Parathyroid adenoma (tissue), 2 donors: ENCODE data around the gene PGR.

Experiments used
- H2AFZ ChIP-seq: fragments of 300-600 bp; sonication (generic); one replicate; pipeline ENCODE4 v1.7.0; 2017; ENCODE audit warnings: antibody characterized with exemption, mild to moderate bottlenecking
- H3K27ac ChIP-seq: fragments of 300-600 bp; sonication (generic); one replicate; pipeline ENCODE4 v1.7.0; 2017
- H3K27me3 ChIP-seq: fragments of 300-600 bp; sonication (generic); one replicate; pipeline ENCODE4 v1.7.0; 2017; ENCODE audit warnings: low read length; ENCODE audit not compliant: control insufficient read depth, insufficient read depth
- H3K36me3 ChIP-seq: fragments of 300-600 bp; sonication (generic); one replicate; pipeline ENCODE4 v1.7.0; 2017; ENCODE audit warnings: low read length; ENCODE audit not compliant: control insufficient read depth, insufficient read depth
- H3K4me1 ChIP-seq: fragments of 300-600 bp; sonication (generic); one replicate; pipeline ENCODE4 v1.7.0; 2017; ENCODE audit warnings: control low read depth
- H3K4me2 ChIP-seq: fragments of 300-600 bp; sonication (generic); one replicate; pipeline ENCODE4 v1.7.0; 2017; ENCODE audit warnings: low read length
- H3K4me3 ChIP-seq: fragments of 300-600 bp; sonication (generic); one replicate; pipeline ENCODE4 v1.7.0; 2017; ENCODE audit warnings: low read depth, low read length
- H3K79me2 ChIP-seq: fragments of 300-600 bp; sonication (generic); one replicate; pipeline ENCODE4 v1.7.0; 2017; ENCODE audit warnings: control low read depth
- H3K9ac ChIP-seq: fragments of 300-600 bp; sonication (generic); one replicate; pipeline ENCODE4 v1.7.0; 2017; ENCODE audit warnings: mild to moderate bottlenecking
- H3K9me3 ChIP-seq: fragments of 300-600 bp; sonication (generic); one replicate; pipeline ENCODE4 v1.7.0; 2017; ENCODE audit warnings: low read length; ENCODE audit not compliant: control insufficient read depth
- TF ChIP-seq, protein P1 (sequence below): fragments of 300-600 bp; sonication (generic); IDR thresholded peaks from one replicate; pipeline ENCODE4 v1.7.0; 2017; ENCODE audit warnings: antibody characterized with exemption, mild to moderate bottlenecking
- donor health status: primary hyperparathyroidism.

PGR gene

DNA sequence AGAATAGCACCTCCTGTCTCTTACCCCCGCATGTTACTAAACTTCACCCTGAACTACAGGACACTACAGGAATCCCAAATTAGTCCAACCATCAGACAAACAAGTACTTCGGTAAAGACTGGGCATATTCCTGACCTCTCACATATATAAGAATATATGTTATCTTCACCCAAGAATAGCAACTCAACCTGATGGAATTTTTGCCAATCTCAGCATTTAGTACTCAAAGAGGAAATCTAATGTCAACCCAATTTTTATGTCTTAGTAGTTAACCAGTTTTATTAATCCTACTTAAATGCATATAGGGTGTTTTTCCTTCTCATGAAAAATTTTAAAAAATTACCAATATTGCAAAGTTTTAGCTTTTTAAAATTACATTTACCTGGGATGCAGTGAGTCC is 26.2 kb downstream of the PGR start:
- no peak overlapping the region for H3K27ac ChIP-seq
- H3K4me2 ChIP-seq, result no peak overlapping the region
- H3K27me3 ChIP-seq, result no peaks in the 10 kb centered on the region
- H3K79me2 ChIP-seq, result no peaks in the 10 kb centered on the region
- H2AFZ ChIP-seq, result no peak overlapping the region
- TF ChIP-seq, protein P1, sequence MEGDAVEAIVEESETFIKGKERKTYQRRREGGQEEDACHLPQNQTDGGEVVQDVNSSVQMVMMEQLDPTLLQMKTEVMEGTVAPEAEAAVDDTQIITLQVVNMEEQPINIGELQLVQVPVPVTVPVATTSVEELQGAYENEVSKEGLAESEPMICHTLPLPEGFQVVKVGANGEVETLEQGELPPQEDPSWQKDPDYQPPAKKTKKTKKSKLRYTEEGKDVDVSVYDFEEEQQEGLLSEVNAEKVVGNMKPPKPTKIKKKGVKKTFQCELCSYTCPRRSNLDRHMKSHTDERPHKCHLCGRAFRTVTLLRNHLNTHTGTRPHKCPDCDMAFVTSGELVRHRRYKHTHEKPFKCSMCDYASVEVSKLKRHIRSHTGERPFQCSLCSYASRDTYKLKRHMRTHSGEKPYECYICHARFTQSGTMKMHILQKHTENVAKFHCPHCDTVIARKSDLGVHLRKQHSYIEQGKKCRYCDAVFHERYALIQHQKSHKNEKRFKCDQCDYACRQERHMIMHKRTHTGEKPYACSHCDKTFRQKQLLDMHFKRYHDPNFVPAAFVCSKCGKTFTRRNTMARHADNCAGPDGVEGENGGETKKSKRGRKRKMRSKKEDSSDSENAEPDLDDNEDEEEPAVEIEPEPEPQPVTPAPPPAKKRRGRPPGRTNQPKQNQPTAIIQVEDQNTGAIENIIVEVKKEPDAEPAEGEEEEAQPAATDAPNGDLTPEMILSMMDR, result no peak
- no peaks in the 10 kb centered on the region for H3K9me3 ChIP-seq
- no peaks in the 10 kb centered on the region for H3K36me3 ChIP-seq
- no peak overlapping the region for H3K4me3 ChIP-seq
- no peaks in the 10 kb centered on the region for H3K4me1 ChIP-seq
- no peak overlapping the region for H3K9ac ChIP-seq

DNA sequence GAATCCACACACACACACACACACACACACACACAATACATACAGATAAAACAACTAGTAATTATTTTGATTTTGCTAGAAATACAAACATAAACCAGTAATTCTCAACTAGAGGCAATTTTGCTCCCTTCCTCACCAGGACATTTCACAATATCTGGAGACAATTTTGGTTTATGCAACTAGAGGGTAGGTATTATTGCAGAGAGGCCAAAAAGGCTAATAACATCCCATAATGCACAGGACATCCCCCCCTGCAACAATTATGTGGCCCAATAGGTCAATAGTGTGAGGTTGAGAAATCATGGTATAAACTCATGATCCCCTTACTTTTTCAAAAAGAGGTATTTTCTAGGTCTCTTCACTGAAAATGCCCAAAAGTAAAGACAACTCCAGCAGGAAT is 29.0 kb downstream of the PGR start:
- no peak overlapping the region for H3K9ac ChIP-seq
- no peak overlapping the region for H3K27ac ChIP-seq
- no peaks in the 10 kb centered on the region for H3K79me2 ChIP-seq
- no peak overlapping the region for H3K4me2 ChIP-seq
- H2AFZ ChIP-seq, result no peak overlapping the region
- TF ChIP-seq, protein P1, result no peak
- no peaks in the 10 kb centered on the region for H3K27me3 ChIP-seq
- H3K9me3 ChIP-seq, result no peaks in the 10 kb centered on the region
- H3K4me3 ChIP-seq, result no peak overlapping the region
- H3K4me1 ChIP-seq, result no peaks in the 10 kb centered on the region
- H3K36me3 ChIP-seq, result no peaks in the 10 kb centered on the region

DNA sequence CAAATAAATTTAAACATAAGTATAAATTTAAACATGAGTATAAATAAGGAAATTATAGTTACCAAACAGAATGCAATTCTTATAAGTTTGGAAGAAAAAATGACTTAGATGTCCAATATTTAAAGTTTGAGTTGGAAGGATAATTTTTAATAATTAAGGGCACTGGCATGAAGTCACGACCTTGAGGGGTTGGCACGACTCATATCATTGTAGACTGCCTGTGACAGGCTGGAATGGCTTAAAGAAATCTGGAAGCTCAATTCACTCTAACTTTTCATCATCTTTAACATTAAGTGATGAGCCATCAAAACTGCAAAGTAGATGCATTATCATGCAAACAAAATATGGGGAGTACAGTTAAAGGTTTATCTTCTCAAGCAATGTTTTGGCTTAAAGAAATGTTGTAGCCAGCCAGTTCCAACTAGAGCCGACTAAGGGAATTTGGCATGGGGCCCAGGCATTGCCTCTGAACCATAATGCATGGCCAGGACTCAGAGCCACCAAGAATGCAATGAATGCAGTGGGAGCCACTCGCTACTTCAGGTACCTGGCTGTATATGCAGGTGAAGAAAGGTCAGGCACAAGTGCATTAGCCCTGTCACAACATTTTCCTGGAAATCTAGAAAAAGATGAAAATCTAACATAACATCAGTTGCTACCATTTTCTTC is 33.4 kb downstream of the PGR start:
- no peaks in the 10 kb centered on the region for H3K9me3 ChIP-seq
- H3K4me3 ChIP-seq, result no peak overlapping the region
- no peaks in the 10 kb centered on the region for H3K36me3 ChIP-seq
- H3K79me2 ChIP-seq, result no peaks in the 10 kb centered on the region
- H3K9ac ChIP-seq, result no peak overlapping the region
- H3K27ac ChIP-seq, result no peak overlapping the region
- H2AFZ ChIP-seq, result no peak overlapping the region
- no peak overlapping the region for H3K4me2 ChIP-seq
- TF ChIP-seq, protein P1, result no peak
- H3K27me3 ChIP-seq, result no peaks in the 10 kb centered on the region
- peaks cover 3% of the 10 kb centered on the region for H3K4me1 ChIP-seq

DNA sequence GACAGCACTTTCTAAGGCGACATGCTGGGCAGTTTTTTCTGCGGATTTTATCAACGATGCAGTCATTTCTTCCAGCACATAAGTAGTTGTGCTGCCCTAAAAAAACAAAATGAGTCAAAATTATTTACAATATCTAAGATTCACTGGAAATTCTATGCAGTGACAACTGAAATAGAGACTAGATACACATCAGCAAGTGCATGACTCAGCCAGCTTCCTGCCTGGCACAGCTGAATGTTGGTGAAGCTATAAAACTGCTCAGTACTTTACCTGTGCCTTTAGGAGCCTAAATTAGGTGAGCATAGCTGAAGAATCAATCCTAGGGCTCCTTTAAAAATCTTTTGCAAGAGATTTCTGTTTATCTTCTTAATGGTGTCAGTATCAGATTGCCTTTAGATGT is 37.8 kb downstream of the PGR start:
- TF ChIP-seq, protein P1, result no peak
- Histone ChIP-seq H3K9ac (no peak overlapping the region), H3K4me1 (peaks cover 4% of the 10 kb centered on the region)

DNA sequence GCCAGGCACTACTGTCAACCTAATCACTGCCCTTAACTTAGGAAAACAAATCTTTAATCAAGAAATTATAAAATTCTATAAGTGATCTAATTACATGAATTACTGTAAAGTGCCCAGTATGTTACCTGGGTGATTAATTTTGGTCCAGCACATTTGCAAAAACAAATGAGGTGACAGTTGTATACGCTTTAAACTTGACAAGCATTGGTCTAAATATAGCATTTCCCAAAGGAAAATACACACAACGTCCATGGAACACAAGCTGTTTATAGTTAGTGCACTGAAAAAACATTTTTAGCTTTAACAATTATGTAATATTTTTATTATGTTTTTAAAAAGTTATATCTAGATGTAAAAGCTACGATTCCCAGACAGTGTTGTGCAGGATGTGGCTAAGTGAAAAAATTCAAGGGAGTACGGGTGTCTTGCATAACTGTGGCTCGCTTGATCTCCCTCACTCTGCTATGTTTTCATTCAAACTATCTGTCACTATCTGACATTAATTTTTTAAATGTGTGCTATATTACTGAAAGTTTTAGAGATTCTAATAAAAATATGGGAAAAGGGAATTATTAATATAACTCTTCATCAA is 38.8 kb downstream of the PGR start:
- TF ChIP-seq, protein P1, result no peak
- Histone ChIP-seq H3K27me3 (no peaks in the 10 kb centered on the region), H3K36me3 (no peaks in the 10 kb centered on the region), H3K27ac (no peak overlapping the region), H3K4me3 (no peak overlapping the region), H3K4me2 (no peak overlapping the region), H3K79me2 (no peaks in the 10 kb centered on the region), H3K9ac (no peak overlapping the region), H3K9me3 (no peaks in the 10 kb centered on the region), H2AFZ (no peak overlapping the region), H3K4me1 (peaks cover 4% of the 10 kb centered on the region)

More for the DNA sequence above, 37.8 kb downstream of the PGR start:
- Histone ChIP-seq H3K79me2 (no peaks in the 10 kb centered on the region), H3K9me3 (no peaks in the 10 kb centered on the region), H3K4me2 (no peak overlapping the region), H3K27ac (peak overlapping the region; percentile 11), H2AFZ (no peak overlapping the region), H3K36me3 (no peaks in the 10 kb centered on the region), H3K27me3 (no peaks in the 10 kb centered on the region), H3K4me3 (no peak overlapping the region)
